ENCODE data around the gene GOLPH3L. TPM values are rescaled to one million over a fixed set of nuclear protein-coding genes. Genes with fewer than 3 reads are reported as not detected.

The GOLPH3L gene
- total RNA-seq, 3 donors from 2014 or later, result 22.2 to 44.3 (median 31.8) TPM

GRCh38 chr1:150696590-150696989 is 364 bp downstream of the GOLPH3L start:
- Histone ChIP-seq H3K9me3 (no peaks in the 10 kb centered on the region), H3K36me3 (no peaks in the 10 kb centered on the region), H3K27me3 (no peaks in the 10 kb centered on the region), H3K4me3 (peak overlapping the region; percentile 53 to 76 (median 67)), H3K4me1 (no peaks in the 10 kb centered on the region), H3K27ac (peak overlapping the region; percentile 76 to 93)
- no peak for TF ChIP-seq POLR2A (IDR thresholded peaks at IDR 0.05)
- no peak for TF ChIP-seq CTCF (IDR thresholded peaks at IDR 0.05)
- intact Hi-C loops (cut with DNase I; ENCODE audit: low total_unique reads), result no loop called here
- DNase-seq (ENCODE audit: low spot score in 2 of 2), result no peak

GRCh38 chr1:150696162-150696561 is 792 bp downstream of the GOLPH3L start:
- intact Hi-C loops (cut with DNase I; ENCODE audit: low total_unique reads), result no loop called here
- no peaks in the 10 kb centered on the region for H3K4me1 ChIP-seq
- TF ChIP-seq POLR2AphosphoS5 (IDR thresholded peaks at IDR 0.05) (no peak), POLR2A (IDR thresholded peaks at IDR 0.05) (no peak), CTCF (IDR thresholded peaks at IDR 0.05) (no peak)
- H3K27ac ChIP-seq, result peak overlapping the region in 1 of 2 donors; percentile 93
- H3K36me3 ChIP-seq, result no peaks in the 10 kb centered on the region
- DNase-seq (ENCODE audit: low spot score in 2 of 2), result no peak
- H3K27me3 ChIP-seq, result no peaks in the 10 kb centered on the region
- no peaks in the 10 kb centered on the region for H3K9me3 ChIP-seq
- H3K4me3 ChIP-seq, result peak overlapping the region; percentile 53 to 76 (median 67)

GRCh38 chr1:150695561-150695960 is 1.4 kb downstream of the GOLPH3L start:
- TF ChIP-seq POLR2AphosphoS5 (IDR thresholded peaks at IDR 0.05) (no peak), CTCF (IDR thresholded peaks at IDR 0.05) (no peak), POLR2A (IDR thresholded peaks at IDR 0.05) (no peak)
- no peak for DNase-seq (ENCODE audit: low spot score in 2 of 2)
- no peak overlapping the region for H3K27ac ChIP-seq
- H3K9me3 ChIP-seq, result no peaks in the 10 kb centered on the region
- H3K36me3 ChIP-seq, result no peaks in the 10 kb centered on the region
- intact Hi-C loops (cut with DNase I; ENCODE audit: low total_unique reads), result no loop called here
- H3K27me3 ChIP-seq, result no peaks in the 10 kb centered on the region
- H3K4me3 ChIP-seq, result no peak overlapping the region
- H3K4me1 ChIP-seq, result no peaks in the 10 kb centered on the region

GRCh38 chr1:150692720-150693119 is 4.2 kb downstream of the GOLPH3L start:
- H3K27ac ChIP-seq, result no peak overlapping the region
- intact Hi-C loops (cut with DNase I; ENCODE audit: low total_unique reads), result no loop called here

GRCh38 chr1:150688763-150689162 is 8.2 kb downstream of the GOLPH3L start:
- no peak for TF ChIP-seq POLR2A (IDR thresholded peaks at IDR 0.05)
- TF ChIP-seq POLR2AphosphoS5 (IDR thresholded peaks at IDR 0.05), result no peak
- TF ChIP-seq CTCF (IDR thresholded peaks at IDR 0.05), result no peak
- H3K9me3 ChIP-seq, result no peaks in the 10 kb centered on the region
- no peak overlapping the region for H3K4me3 ChIP-seq
- no peaks in the 10 kb centered on the region for H3K4me1 ChIP-seq
- no peak overlapping the region for H3K27ac ChIP-seq
- H3K36me3 ChIP-seq, result no peaks in the 10 kb centered on the region
- intact Hi-C loops (cut with DNase I; ENCODE audit: low total_unique reads), result no loop called here
- DNase-seq (ENCODE audit: low spot score in 2 of 2), result no peak
- H3K27me3 ChIP-seq, result no peaks in the 10 kb centered on the region

More at GRCh38 chr1:150692720-150693119, 4.2 kb downstream of the GOLPH3L start:
- H3K36me3 ChIP-seq, result no peaks in the 10 kb centered on the region
- no peak for DNase-seq (ENCODE audit: low spot score in 2 of 2)
- no peak for TF ChIP-seq POLR2A (IDR thresholded peaks at IDR 0.05)
- TF ChIP-seq CTCF (IDR thresholded peaks at IDR 0.05), result no peak
- TF ChIP-seq POLR2AphosphoS5 (IDR thresholded peaks at IDR 0.05), result no peak
- H3K27me3 ChIP-seq, result no peaks in the 10 kb centered on the region
- H3K4me1 ChIP-seq, result no peaks in the 10 kb centered on the region
- no peaks in the 10 kb centered on the region for H3K9me3 ChIP-seq
- H3K4me3 ChIP-seq, result no peak overlapping the region
